ENCODE data around the gene MAP6. TPM values are rescaled to one million over a fixed set of nuclear protein-coding genes. Genes with fewer than 3 reads are reported as not detected.

The MAP6 gene
- total RNA-seq, 1 donor from 2014 or later: 26.4 TPM

- no peak for TF ChIP-seq CTCF (IDR thresholded peaks at IDR 0.05)
- Mint-ChIP-seq H3K9me3 (ENCODE audit: low read depth) (no peaks in the 10 kb centered on the region), H3K4me3 (ENCODE audit: unreplicated experiment) (no peak overlapping the region), H3K36me3 (ENCODE audit: low read depth) (no peaks in the 10 kb centered on the region), H3K4me1 (ENCODE audit: low read depth) (peaks cover 10% of the 10 kb centered on the region), H3K27me3 (ENCODE audit: low read depth) (peaks cover 2% of the 10 kb centered on the region), H3K27ac (ENCODE audit: unreplicated experiment) (no peak overlapping the region)
- no peak for DNase-seq (ENCODE audit: low spot score)
Measured at GRCh38 chr11:75538150-75538942, 130.5 kb downstream of the MAP6 start.

DNA sequence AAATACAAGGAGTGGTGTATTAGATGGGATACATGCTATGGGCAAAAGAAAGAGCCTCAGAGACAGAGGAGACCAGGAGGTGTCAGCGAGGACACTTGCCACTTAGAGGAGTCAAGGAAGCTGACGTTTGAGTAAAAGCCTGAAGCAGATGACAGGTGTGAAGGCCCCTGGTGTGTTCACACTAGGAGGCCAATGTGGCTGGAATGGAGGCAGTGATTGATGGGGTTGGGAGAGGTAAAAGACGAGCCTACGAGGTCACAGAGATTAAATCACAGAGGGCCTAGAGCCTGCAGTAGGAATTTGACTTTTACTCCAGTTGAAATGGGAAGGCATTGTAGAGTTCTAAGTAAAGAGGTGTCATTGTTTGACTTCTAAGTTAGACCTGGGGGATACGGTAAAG lies 131.1 kb downstream of the MAP6 start:
- Mint-ChIP-seq H3K27me3 (ENCODE audit: low read depth) (peaks cover 2% of the 10 kb centered on the region), H3K27ac (ENCODE audit: unreplicated experiment) (no peak overlapping the region), H3K36me3 (ENCODE audit: low read depth) (no peaks in the 10 kb centered on the region), H3K4me1 (ENCODE audit: low read depth) (peaks cover 10% of the 10 kb centered on the region), H3K4me3 (ENCODE audit: unreplicated experiment) (no peak overlapping the region), H3K9me3 (ENCODE audit: low read depth) (no peaks in the 10 kb centered on the region)
- DNase-seq (ENCODE audit: low spot score): no peak
- no peak for TF ChIP-seq CTCF (IDR thresholded peaks at IDR 0.05)

Other genes starting within 250 kb of the MAP6 start
- gene KLHL35, start 235.8 kb downstream of the MAP6 start, total RNA-seq: 6.3 to 12.5 TPM (median 10.1 TPM) in 3 replicates
- 8.9 to 12.6 TPM (median 11.3 TPM) in 3 replicates for gene GDPD5, start 143.1 kb downstream of the MAP6 start, total RNA-seq
- gene SERPINH1, start 106.8 kb downstream of the MAP6 start, total RNA-seq: 1,000 to 1,204 TPM (median 1,170 TPM) in 3 replicates
- gene MOGAT2, start 48.8 kb upstream of the MAP6 start, total RNA-seq: not detected in 3 replicates
- gene DGAT2, start 99.7 kb upstream of the MAP6 start, total RNA-seq: 1.3 to 1.6 TPM in 2 of 3 replicates, not detected in the other
- 15.7 to 32.5 TPM (median 16.9 TPM) in 3 replicates for gene UVRAG, start 146.2 kb upstream of the MAP6 start, total RNA-seq

All from chondrocyte (in vitro differentiated cells).